Skeletal muscle tissue (tissue), 4 donors: ENCODE data around the gene S100PBP. TPM values are rescaled to one million over a fixed set of nuclear protein-coding genes. Genes with fewer than 3 reads are reported as not detected.

Experiments
- H3K27ac ChIP-seq: one replicate; pipeline ENCODE4 v1.7.0; 2013; ENCODE audit warnings: mild to moderate bottlenecking, low read depth, low read length, inconsistent platforms
- H3K27me3 ChIP-seq, 3 donors: one replicate each; pipeline ENCODE4 v1.7.0; 2013; ENCODE audit warnings: low read length in 3 of 3; ENCODE audit not compliant: control insufficient read depth in 3 of 3, insufficient read depth in 3 of 3
- H3K36me3 ChIP-seq, 3 donors: one replicate each; pipeline ENCODE4 v1.7.0; 2013; ENCODE audit warnings: low read length in 3 of 3; ENCODE audit not compliant: control insufficient read depth in 3 of 3, insufficient read depth in 3 of 3
- H3K4me1 ChIP-seq, 3 donors: one replicate each; pipeline ENCODE4 v1.7.0; 2013; ENCODE audit warnings: low read length in 3 of 3, mild to moderate bottlenecking in 3 of 3; ENCODE audit not compliant: control insufficient read depth in 3 of 3, insufficient read depth in 3 of 3
- H3K4me3 ChIP-seq, 3 donors: one replicate each; pipeline ENCODE4 v1.7.0; 2013; ENCODE audit warnings: low read length in 3 of 3
- H3K9ac ChIP-seq, 3 donors: one replicate each; pipeline ENCODE4 v1.7.0; 2013; ENCODE audit warnings: low read length in 3 of 3, mild to moderate bottlenecking in 3 of 3, moderate library complexity in 2 of 3, low read depth in 1 of 3
- H3K9me3 ChIP-seq, 3 donors: one replicate each; pipeline ENCODE4 v1.7.0; 2013; ENCODE audit warnings: low read length in 3 of 3; ENCODE audit not compliant: control insufficient read depth in 3 of 3
- total RNA-seq: library from RNA; depleted of rRNA; stranded (reverse); fragments of >200 nt; gene quantifications from one replicate; pipeline ENCODE4 v1.2.3, GENCODE V29; 2014
- donor health status: Osteomylitis.

S100PBP gene
- total RNA-seq, 1 donor from 2014 or later: 22.4 TPM

DNA sequence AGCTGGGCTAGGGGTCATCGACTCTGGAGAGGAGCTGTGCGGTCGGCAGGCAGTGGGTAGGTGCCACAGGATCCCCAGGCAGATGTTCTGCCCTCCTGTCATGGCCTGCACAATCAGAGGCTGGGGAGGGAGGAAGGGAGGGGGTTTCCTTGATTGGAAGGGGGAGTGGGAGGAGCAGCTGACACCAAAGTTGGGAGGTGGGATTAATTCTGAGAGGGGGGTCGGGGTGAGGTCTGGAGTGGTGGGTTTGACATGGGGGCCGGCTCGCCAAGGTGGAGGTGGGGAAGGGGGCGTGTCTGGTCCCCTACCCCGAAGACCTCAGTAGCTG is 68.2 kb downstream of the S100PBP start:
- H3K9me3 ChIP-seq: no peaks in the 10 kb centered on the region
- H3K4me1 ChIP-seq: peaks cover 16 to 19% (median 19%) of the 10 kb centered on the region in 3 donors
- H3K36me3 ChIP-seq: no peaks in the 10 kb centered on the region
- peaks cover 37 to 44% (median 39%) of the 10 kb centered on the region in 3 donors for H3K27me3 ChIP-seq
- H3K9ac ChIP-seq: no peak overlapping the region
- H3K27ac ChIP-seq: no peak overlapping the region
- no peak overlapping the region for H3K4me3 ChIP-seq

GRCh38 chr1:32886004-32886827 is 68.8 kb downstream of the S100PBP start, which contains the start of gene HPCA:
TSS of gene HPCA (plus strand) at chr1:32886491. CDS start at chr1:32888899, 2,408 bp downstream.
- H3K27me3 ChIP-seq: peaks cover 42 to 45% (median 45%) of the 10 kb centered on the region in 3 donors
- H3K27ac ChIP-seq: no peak within 1 kb of the TSS

GRCh38 chr1:32886828-32887414 is 69.5 kb downstream of the S100PBP start:
- Histone ChIP-seq H3K27me3 (peaks cover 48 to 51% (median 48%) of the 10 kb centered on the region in 3 donors), H3K9ac (no peak overlapping the region), H3K27ac (no peak overlapping the region), H3K4me1 (peaks cover 5 to 6% (median 6%) of the 10 kb centered on the region in 3 donors), H3K9me3 (no peaks in the 10 kb centered on the region), H3K36me3 (no peaks in the 10 kb centered on the region), H3K4me3 (no peak overlapping the region)

More at GRCh38 chr1:32886004-32886827, 68.8 kb downstream of the S100PBP start, which contains the start of gene HPCA:
- Histone ChIP-seq H3K36me3 (no peaks in the 10 kb centered on the region), H3K4me1 (peaks cover 12 to 13% (median 13%) of the 10 kb centered on the region in 3 donors), H3K9me3 (no peaks in the 10 kb centered on the region), H3K9ac (no peak within 1 kb of the TSS), H3K4me3 (no peak within 1 kb of the TSS)

DNA sequence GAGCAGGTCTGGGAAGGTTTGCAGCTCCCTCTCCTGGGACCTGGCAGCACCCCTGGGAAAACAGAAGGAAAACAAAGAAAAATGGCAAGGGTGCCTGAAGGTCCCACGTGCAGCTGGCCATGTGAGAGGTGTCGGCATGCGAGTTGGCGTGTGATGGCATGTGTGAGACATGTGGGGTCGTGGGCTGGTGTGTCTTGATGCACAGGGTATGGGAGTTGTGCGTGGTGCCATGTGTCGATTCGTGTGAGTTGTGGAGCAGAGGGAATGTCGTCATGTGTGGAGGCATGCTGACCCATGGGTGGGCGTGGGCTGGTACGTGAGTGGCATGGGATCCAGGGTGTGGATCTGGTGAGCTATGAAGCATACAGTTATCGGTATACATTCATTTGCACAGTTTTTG is 70.2 kb downstream of the S100PBP start:
- H3K36me3 ChIP-seq: no peaks in the 10 kb centered on the region

DNA sequence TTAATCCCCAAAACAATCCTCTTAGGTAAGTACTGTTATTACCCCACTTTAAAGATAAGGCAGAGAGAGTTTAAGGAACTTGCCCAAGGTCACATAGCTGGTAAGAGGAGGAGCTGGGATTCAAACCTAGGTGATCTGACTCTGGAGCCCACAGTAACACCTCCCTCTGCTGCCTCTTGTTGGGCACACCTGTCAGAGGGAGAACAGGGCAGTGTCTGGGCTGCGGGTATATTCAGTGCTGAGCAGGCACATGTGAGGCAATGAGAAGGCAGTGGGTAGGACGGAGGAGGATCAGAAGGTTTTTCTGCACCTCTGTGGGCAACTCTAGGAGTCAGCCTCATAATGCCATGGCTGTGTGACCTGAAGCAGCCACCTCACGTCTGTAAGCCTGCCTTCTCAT is 70.7 kb downstream of the S100PBP start:
- H3K9me3 ChIP-seq: no peaks in the 10 kb centered on the region
- peaks cover 58 to 61% (median 60%) of the 10 kb centered on the region in 3 donors for H3K27me3 ChIP-seq
- H3K9ac ChIP-seq: no peak overlapping the region
- no peak overlapping the region for H3K27ac ChIP-seq
- H3K4me1 ChIP-seq: peaks cover 0 to 6% (median 0%) of the 10 kb centered on the region in 3 donors
- no peak overlapping the region for H3K4me3 ChIP-seq
- H3K36me3 ChIP-seq: no peaks in the 10 kb centered on the region

More for the DNA sequence above, 70.2 kb downstream of the S100PBP start:
- Histone ChIP-seq H3K27me3 (peaks cover 55 to 58% (median 55%) of the 10 kb centered on the region in 3 donors), H3K9me3 (no peaks in the 10 kb centered on the region), H3K4me1 (peaks cover 0 to 3% (median 0%) of the 10 kb centered on the region in 3 donors), H3K27ac (no peak overlapping the region), H3K4me3 (no peak overlapping the region), H3K9ac (no peak overlapping the region)

DNA sequence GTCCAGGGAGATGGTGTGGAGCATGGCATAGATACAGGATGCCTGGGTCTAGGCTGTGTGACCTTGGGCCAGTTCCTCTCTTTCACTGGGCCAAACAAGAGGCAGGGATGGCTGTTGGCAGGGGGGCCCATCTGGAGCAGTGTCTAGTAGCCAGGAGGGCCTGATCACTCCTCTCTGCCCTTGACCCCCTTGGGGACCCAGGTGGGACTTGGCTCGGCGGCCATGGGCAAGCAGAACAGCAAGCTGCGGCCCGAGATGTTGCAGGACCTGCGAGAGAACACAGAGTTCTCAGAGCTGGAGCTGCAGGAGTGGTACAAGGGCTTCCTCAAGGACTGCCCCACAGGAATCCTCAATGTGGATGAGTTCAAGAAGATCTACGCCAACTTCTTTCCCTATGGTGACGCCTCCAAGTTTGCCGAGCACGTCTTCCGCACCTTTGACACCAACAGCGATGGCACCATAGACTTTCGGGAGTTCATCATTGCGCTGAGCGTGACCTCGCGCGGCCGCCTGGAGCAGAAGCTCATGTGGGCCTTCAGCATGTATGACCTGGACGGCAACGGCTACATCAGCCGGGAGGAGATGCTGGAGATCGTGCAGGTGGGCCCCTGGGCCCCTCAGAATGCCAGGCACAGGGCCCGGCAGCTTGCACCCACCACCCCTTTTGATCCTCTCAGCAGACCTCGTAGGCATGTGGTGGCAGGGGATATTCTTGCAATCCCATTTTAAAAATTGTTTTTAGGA is 71.4 kb downstream of the S100PBP start:
- Histone ChIP-seq H3K36me3 (no peaks in the 10 kb centered on the region), H3K9me3 (no peaks in the 10 kb centered on the region), H3K9ac (no peak overlapping the region), H3K27me3 (peaks cover 60 to 63% (median 62%) of the 10 kb centered on the region in 3 donors), H3K4me1 (peaks cover 0 to 6% (median 0%) of the 10 kb centered on the region in 3 donors), H3K4me3 (no peak overlapping the region), H3K27ac (no peak overlapping the region)

DNA sequence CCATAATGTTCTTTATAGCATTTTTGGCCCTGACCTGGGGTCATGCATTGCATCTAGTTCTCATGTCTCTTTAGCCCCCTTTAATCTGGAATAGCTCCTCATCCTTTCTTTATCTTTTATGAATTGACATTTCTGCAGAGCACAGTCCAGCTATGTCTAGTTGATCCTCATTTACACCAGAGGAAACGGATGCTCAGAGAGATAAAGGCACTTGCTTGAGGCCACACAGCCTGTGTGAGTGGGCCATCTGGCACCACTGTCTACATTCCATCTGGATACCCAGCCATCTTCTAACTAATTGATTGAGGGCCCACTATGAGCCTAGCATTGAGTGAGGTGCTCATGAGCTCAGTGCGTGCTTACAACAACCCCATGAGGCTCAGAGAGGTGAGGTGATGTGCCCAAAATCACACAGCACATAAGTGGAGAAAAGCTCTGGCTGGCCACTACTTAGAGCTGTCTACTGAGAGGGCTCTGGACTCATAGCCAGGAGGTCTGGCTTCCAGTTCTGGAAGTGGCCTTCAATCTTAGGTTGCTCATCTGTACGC is 72.4 kb downstream of the S100PBP start:
- Histone ChIP-seq H3K9ac (no peak overlapping the region), H3K4me3 (no peak overlapping the region), H3K9me3 (no peaks in the 10 kb centered on the region), H3K27ac (no peak overlapping the region), H3K36me3 (no peaks in the 10 kb centered on the region), H3K4me1 (peaks cover 0 to 6% (median 0%) of the 10 kb centered on the region in 3 donors), H3K27me3 (peaks cover 58 to 66% (median 62%) of the 10 kb centered on the region in 3 donors)

GRCh38 chr1:32890516-32891240 is 73.2 kb downstream of the S100PBP start:
- Histone ChIP-seq H3K4me1 (peaks cover 0 to 6% (median 0%) of the 10 kb centered on the region in 3 donors), H3K27me3 (peaks cover 49 to 68% (median 56%) of the 10 kb centered on the region in 3 donors), H3K27ac (no peak overlapping the region), H3K4me3 (no peak overlapping the region), H3K9ac (no peak overlapping the region), H3K9me3 (no peaks in the 10 kb centered on the region), H3K36me3 (no peaks in the 10 kb centered on the region)

DNA sequence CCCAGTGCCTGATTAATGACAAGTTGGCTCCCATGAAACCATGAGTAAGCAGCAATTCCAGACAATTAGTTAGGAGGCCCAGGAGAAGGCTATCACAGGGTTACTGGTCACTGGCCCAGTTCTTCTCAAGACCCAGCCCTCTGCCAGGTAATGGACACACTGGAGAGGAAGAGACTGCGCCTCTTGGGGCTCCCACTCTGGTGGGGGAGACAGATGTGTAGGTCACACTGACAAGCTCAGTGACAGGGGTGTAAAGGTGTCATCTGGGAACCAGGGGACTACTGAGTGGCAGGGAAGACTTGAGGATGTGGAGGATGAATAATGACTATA is 73.8 kb downstream of the S100PBP start:
- Histone ChIP-seq H3K27ac (no peak overlapping the region), H3K4me3 (no peak overlapping the region), H3K9me3 (no peaks in the 10 kb centered on the region), H3K36me3 (no peaks in the 10 kb centered on the region), H3K27me3 (peaks cover 45 to 65% (median 51%) of the 10 kb centered on the region in 3 donors), H3K9ac (no peak overlapping the region), H3K4me1 (peaks cover 0 to 6% (median 0%) of the 10 kb centered on the region in 3 donors)
